Germinal center (tissue), 1 donor: ENCODE results near the gene CACNA2D1.
"Not testable (repeated sequence)": the region's sequence is repeated elsewhere in the genome, so short reads cannot be mapped to it uniquely, and the experiment has no call there.

Experiments
- DNase-seq: peaks from one replicate; pipeline ENCODE4 v3.0.0; 2012; ENCODE audit warnings: mixed read lengths, low spot score

The CACNA2D1 gene

GRCh38 chr7:82166260-82167015 is 277.1 kb downstream of the CACNA2D1 start:
- DNase-seq: no peak

- DNase-seq: no peak
Measured at GRCh38 chr7:82164813-82165212, 278.8 kb downstream of the CACNA2D1 start.

DNA sequence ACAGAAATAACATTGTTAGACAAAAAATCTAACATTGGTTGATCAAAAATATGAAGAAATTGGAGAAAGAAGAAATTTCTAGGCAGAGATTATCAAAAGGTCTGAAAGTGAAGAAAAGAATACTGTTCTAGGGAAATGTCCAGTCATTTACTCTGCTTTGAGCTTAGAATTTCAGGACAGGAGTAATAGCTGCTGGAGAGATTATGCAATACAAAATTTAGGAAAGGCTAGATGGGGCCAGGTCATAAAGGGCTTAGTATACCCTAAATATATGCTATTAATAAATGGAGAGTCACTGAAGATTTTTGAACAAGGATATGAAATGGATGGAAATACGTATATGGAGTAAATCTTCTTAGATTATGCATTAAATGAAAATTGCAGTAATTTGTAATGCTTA is 279.2 kb downstream of the CACNA2D1 start:
- DNase-seq: no peak

GRCh38 chr7:82163586-82163985 is 280.0 kb downstream of the CACNA2D1 start:
- no peak for DNase-seq

DNA sequence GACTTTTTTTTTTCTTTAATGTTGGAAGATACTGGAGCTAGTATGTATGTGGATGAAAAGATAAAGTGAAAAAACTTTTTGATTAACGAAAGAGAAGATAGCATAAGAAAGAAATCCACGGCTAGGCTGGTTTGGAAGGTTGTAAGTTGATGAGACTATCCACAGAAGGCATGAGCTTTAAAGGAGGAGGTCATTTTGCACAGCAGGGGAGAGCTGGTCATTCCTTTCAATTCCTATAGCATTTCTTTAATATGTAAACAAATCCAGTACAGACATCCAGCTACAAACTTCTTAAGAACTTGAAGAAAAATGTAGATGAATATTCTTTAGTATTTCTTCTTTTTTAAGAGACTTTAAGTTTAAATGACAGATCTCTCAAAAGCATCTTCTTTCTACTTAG is 281.3 kb downstream of the CACNA2D1 start:
- no peak for DNase-seq

GRCh38 chr7:82158327-82158726 is 285.2 kb downstream of the CACNA2D1 start:
- no peak for DNase-seq

DNA sequence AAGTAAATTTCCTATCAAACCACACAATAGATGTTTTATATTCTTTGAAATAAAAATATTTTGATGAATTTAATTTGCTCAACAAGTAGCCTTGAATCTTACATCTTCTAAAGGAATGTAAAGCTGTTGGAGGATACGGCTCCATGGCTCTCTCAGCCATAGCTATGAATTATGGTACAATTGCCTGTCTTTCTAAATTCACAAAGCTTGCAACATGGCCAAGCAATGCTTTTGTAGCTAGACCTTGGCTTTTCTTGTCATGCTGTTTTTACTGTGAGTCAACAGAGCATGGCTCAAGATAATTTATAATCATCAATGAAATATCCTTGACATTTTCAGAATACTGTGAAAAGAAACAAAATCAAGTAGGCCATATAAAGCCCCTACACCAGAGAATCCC is 286.7 kb downstream of the CACNA2D1 start:
- no peak for DNase-seq

- DNase-seq: no peak
Measured at GRCh38 chr7:82156168-82156567, 287.4 kb downstream of the CACNA2D1 start.

DNA sequence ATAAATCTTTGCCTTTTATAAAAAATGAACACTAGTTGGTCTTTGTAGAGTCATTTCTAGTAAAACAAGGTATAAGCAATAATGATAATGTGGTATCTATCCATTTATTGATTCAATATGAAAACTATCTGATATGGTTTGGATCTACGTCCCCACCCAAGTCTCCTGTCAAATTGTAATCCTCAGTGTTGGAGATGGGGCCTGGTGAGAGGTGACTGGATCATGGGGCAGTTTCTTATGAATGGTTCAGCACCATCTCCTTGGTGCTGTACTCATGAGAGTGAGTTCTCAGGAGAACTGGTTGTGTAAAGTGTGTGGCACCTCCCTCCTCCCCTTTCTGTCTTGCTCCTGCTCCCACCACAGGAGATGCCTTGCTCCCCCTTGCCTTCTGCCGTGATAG is 288.8 kb downstream of the CACNA2D1 start:
- no peak for DNase-seq

DNA sequence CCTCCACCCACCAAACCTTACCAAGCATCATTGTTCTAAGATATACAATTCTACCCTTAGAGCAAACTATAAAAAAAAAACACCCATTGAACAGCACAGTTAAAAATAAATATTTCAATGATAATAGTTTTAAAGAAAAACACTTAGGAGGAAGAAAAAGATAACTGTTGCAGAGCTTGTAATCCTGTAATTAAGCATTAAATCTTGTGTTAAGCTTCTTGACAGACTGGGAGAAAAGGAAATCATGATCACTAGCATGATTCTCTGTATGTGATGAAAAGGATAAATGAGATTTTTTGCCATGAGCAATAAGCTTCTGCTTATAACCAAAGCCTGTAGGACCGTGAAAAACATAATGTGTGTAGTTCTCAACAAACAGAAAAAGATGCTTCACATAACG is 289.8 kb downstream of the CACNA2D1 start:
- DNase-seq: no peak

DNA sequence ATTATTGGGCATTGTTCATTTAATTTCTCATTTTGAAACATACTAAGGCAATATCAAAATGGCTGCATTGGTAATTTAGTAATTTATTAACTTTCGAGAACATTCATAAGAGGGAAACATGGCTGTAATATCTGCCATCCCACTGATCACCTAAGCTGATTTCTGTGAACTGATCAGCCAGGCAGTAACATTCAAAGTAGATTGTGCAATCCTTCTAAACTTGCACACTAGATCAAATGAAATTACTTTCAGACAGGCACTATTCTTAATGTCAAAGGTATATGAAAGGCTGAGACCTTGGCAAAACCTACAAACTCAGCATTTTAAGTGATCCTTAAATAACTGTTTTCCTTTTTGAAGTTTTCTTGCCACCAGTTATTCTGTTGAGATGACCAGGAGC is 290.7 kb downstream of the CACNA2D1 start:
- DNase-seq: no peak

DNA sequence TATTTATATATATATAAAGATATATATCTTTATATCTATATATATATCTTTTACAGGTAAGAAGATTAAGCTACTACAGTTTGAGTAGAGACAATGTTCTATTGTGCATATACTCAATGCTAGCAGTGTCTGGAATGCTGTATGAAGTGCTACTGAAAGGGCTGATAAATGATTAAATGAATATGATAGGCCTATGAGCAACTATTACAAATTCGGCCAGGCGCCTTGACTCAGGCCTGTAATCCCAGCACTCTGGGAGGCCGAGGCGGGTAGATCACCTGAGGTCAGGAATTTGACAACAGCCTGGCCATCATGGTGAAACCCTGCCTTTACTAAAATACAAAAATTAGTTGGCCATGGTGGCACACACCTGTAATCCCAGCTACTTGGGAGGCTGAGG is 297.1 kb downstream of the CACNA2D1 start:
- DNase-seq: no peak

GRCh38 chr7:82142263-82142864 is 301.2 kb downstream of the CACNA2D1 start:
- DNase-seq: no peak

GRCh38 chr7:82141427-82141826 is 302.1 kb downstream of the CACNA2D1 start:
- no peak for DNase-seq

DNA sequence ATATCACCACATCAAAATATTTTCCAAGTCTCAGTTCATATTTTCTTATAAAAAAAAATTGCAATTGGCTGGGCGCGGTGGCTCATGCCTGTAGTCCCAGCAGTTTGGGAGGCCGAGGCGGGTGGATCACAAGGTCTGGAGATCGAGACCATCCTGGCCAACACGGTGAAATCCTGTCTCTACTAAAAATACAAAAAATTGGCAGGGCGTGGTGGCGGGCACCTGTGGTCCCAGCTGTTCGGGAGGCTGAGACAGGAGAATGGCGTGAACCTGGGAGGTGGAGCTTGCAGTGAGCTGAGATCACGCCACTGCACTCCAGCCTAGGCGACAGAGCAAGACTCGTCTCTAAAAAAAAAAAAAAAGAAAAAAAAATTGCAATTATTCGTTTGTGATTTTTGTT is 303.0 kb downstream of the CACNA2D1 start:
- not testable (repeated sequence) for DNase-seq

GRCh38 chr7:82131215-82131614 is 312.4 kb downstream of the CACNA2D1 start:
- no peak for DNase-seq

- no peak for DNase-seq
Measured at GRCh38 chr7:82129091-82129490, 314.5 kb downstream of the CACNA2D1 start.

- DNase-seq: no peak
Measured at GRCh38 chr7:82128546-82128945, 315.0 kb downstream of the CACNA2D1 start.

DNA sequence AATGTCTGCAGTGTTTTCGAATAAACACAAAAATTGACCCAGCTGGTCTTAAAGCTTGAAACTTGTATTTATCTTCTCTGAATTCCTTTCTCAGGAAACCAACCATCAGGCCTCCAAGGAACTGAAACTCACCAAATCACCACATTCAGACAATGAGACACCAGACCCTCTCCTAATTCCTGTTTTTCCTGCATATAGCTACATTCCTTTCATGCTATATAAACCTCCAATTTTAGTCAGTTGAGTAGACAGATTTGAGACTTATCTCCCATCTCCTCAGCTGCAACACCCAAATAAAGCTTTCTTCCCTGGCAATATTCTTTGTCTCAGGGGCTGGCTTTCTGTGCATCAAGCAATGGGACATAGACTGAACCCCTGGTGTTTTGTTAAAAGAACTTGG is 317.0 kb downstream of the CACNA2D1 start:
- no peak for DNase-seq

GRCh38 chr7:82124445-82124844 is 319.1 kb downstream of the CACNA2D1 start:
- no peak for DNase-seq

- no peak for DNase-seq
Measured at GRCh38 chr7:82122275-82122674, 321.3 kb downstream of the CACNA2D1 start.

DNA sequence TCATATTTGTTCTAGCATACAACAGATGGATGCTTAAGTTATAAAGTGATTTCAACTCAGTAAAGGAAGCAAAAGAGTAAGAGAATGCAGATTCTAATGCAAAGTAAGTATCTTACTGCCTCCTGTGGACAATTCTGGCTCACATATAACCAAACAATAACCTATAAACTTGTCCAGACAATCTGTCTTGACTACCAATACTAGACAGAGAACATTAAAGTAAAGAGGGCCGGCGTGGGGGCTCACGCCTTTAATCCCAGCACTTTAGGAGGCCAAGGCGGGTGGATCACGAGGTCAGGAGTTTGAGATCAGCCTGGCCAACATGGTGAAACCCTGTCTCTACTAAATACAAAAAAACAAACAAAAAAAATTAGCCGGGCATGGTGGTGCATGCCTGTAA is 329.3 kb downstream of the CACNA2D1 start:
- no peak for DNase-seq

DNA sequence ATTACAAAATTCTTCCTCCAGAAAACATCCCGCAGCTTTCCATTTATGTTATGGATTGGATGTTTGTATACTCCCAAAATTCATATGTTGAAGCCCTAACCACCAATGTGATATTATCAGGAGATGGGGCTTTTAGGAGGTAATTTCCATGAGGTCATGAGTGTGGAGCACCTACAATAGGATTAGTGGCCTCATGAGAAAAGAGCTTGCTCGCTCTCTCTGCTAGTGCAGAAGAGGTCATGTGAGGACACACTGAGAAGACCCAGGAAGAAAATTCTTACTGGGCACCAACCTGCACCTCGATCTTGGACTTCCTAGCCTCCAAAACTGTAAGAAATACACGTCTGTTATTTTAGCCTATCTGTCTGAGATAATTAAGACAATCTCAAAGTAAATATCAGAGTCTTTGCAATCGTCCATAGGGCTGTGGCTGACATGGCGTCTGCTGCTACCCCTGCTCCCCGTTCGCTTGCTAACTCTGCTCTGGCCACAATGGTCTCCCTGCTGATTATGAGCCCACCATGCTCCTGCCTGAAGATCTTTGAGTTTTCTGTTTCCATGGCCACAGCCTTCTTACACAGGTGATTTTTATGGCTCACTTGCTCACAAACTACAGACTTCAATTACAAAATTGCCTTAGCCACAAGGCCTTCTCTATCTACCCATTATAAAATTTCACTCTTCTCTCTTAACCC is 333.3 kb downstream of the CACNA2D1 start:
- DNase-seq: no peak
